ENCODE measurements around the gene PLD5.
"Not testable (repeated sequence)": the region's sequence is repeated elsewhere in the genome, so short reads cannot be mapped to it uniquely, and the experiment has no call there.

DNA sequence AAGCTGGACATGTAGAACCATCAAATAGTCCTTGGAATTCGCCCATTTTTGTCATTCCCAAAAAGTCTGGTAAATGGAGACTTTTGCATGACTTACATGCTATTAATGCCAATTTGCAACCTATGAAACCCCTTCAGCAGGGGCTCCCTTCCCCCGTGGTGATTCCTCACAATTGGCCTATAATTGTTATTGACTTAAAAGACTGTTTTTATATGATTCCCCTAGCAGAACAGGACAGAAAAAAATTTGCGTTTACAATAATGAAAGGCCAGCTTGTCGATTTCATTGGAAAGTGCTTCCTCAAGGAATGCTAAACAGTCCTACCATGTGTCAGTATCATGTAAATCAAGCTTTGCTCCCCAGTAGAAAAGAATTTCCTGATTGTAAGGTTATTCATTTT is 311.5 kb downstream of the PLD5 start:
- not testable (repeated sequence) for TF ChIP-seq CTCF (IDR thresholded peaks at IDR 0.05; ENCODE audit: low read length); EZH2 (optimal IDR thresholded peaks at IDR 0.05; ENCODE audit: low read depth, low read length)

All from MM.1S (cell line).